Measurements from ENCODE around the gene SF3B3.

DNA sequence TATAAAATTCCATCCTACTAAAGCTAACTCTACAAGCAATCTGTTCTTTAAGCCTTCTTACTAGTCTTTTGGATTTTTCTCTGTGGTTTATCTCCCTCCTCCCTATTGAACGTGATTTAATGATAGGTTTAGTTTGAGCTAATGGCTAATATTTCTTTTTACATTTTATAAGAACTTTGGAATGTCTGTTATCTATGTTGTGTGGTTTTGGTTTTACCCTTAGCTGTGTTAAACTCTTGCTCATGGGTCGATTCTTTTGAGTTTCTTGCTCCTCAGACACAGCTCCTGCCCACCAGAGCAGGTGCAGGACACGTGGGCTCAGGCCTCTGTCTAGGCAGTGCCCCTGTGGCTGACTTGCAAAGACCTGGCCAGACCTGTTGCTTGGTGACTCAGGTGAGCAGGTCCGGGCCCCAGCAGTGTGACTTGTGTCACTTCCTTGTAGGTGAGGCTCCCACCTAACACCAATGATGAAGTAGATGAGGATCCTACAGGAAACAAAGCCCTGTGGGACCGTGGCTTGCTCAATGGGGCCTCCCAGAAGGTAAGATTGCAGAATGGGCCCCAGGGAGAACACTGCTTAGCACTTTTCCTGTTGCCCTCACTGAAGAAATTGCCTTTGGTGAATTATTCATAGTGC is 45.1 kb downstream of the SF3B3 start:
- TF ChIP-seq CTCF (IDR thresholded peaks at IDR 0.05): no peak
- no peak for TF ChIP-seq POLR2A (IDR thresholded peaks at IDR 0.05)
